GM21619 (cell line): ENCODE measurements around the gene PLEKHF1.
A peak's percentile ranks its signal among the peaks of the same experiment; 100 is the strongest.
"Not testable (repeated sequence)": the region's sequence is repeated elsewhere in the genome, so short reads cannot be mapped to it uniquely, and the experiment has no call there.

Experiments used
- ATAC-seq: cut with Tn5 transposase; IDR thresholded peaks from one replicate; pipeline ENCODE4 v1.9.1; 2021; ENCODE audit not compliant: unreplicated experiment

PLEKHF1 gene

GRCh38 chr19:29663861-29664752 is 1.2 kb upstream of the PLEKHF1 start:
- no peak for ATAC-seq

- ATAC-seq, result no peak
Measured at GRCh38 chr19:29664753-29665214, 477 bp upstream of the PLEKHF1 start.

- peak; percentile 12 for ATAC-seq
Measured at GRCh38 chr19:29665826-29666577, 741 bp downstream of the PLEKHF1 start.

GRCh38 chr19:29666578-29667386 is 1.5 kb downstream of the PLEKHF1 start:
- ATAC-seq, result no peak

- no peak for ATAC-seq
Measured at GRCh38 chr19:29667387-29667783, 2.1 kb downstream of the PLEKHF1 start.

GRCh38 chr19:29667901-29668341 is 2.7 kb downstream of the PLEKHF1 start:
- ATAC-seq, result no peak

GRCh38 chr19:29668746-29669609 is 3.7 kb downstream of the PLEKHF1 start:
- no peak for ATAC-seq

- ATAC-seq, result no peak
Measured at GRCh38 chr19:29670255-29670654, 5.0 kb downstream of the PLEKHF1 start.

- not testable (repeated sequence) for ATAC-seq
Measured at GRCh38 chr19:29671026-29671392, 5.7 kb downstream of the PLEKHF1 start.

GRCh38 chr19:29671393-29672160 is 6.3 kb downstream of the PLEKHF1 start:
- ATAC-seq, result peak; percentile 74

- no peak for ATAC-seq
Measured at GRCh38 chr19:29672319-29672932, 7.2 kb downstream of the PLEKHF1 start.

GRCh38 chr19:29672933-29673336 is 7.7 kb downstream of the PLEKHF1 start:
- ATAC-seq, result peak; percentile 34

- no peak for ATAC-seq
Measured at GRCh38 chr19:29673451-29674371, 8.4 kb downstream of the PLEKHF1 start.

GRCh38 chr19:29674374-29675119 is 9.3 kb downstream of the PLEKHF1 start:
- no peak for ATAC-seq

GRCh38 chr19:29675120-29675649 is 9.9 kb downstream of the PLEKHF1 start:
- ATAC-seq, result no peak

GRCh38 chr19:29675650-29676186 is 10.5 kb downstream of the PLEKHF1 start:
- no peak for ATAC-seq

GRCh38 chr19:29676586-29676985 is 11.3 kb downstream of the PLEKHF1 start:
- no peak for ATAC-seq
